ENCODE measurements around the gene MRPS21.

Gene MRPS21

DNA sequence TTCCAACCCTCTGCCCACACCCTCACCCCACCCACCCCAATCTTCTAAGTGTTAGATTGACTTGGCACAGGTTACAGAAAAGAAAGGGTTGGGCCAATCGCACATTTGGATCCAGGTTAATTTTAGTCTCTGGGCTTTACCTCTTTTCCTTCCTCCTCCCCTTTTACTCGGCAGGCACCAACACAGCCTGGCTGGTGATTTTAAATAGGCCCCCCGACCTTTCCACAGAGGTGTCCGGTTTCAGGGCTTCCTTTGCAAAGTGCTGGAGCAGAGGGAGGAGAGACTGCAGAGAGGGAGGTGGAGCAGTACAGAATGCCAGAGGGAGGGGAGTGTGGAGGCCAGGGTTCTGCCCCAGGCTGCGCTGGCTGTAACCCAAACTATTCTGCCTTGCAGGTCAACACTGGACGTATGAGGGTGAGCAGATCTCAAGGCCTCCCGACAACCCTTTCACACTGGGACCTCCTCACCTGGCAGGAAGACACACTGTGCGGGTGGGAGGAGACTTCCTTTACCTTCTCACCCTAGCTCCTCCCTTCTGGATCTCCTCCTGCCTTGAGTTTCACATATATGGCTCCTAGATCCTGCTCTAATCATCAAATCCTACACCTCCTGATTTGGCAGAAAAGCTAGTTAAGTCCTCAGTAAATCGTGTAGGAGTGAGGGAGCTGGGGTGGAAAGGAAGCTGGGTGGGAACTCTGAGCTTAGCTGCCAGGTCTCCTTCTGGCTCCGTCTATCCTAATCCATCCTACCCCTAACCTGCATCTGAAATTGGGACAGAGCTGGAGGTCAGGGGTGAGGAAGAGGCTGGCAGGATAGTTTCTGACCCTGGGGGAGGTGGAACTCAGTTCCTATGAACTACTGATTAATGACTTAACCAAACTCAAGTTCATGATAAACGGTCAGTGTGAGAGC is 33.6 kb upstream of the MRPS21 start:
- H3K27ac ChIP-seq: peak overlapping the region; percentile 34
- TF ChIP-seq, protein P1, sequence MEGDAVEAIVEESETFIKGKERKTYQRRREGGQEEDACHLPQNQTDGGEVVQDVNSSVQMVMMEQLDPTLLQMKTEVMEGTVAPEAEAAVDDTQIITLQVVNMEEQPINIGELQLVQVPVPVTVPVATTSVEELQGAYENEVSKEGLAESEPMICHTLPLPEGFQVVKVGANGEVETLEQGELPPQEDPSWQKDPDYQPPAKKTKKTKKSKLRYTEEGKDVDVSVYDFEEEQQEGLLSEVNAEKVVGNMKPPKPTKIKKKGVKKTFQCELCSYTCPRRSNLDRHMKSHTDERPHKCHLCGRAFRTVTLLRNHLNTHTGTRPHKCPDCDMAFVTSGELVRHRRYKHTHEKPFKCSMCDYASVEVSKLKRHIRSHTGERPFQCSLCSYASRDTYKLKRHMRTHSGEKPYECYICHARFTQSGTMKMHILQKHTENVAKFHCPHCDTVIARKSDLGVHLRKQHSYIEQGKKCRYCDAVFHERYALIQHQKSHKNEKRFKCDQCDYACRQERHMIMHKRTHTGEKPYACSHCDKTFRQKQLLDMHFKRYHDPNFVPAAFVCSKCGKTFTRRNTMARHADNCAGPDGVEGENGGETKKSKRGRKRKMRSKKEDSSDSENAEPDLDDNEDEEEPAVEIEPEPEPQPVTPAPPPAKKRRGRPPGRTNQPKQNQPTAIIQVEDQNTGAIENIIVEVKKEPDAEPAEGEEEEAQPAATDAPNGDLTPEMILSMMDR (conservative IDR thresholded peaks at IDR 0.05): no peak

DNA sequence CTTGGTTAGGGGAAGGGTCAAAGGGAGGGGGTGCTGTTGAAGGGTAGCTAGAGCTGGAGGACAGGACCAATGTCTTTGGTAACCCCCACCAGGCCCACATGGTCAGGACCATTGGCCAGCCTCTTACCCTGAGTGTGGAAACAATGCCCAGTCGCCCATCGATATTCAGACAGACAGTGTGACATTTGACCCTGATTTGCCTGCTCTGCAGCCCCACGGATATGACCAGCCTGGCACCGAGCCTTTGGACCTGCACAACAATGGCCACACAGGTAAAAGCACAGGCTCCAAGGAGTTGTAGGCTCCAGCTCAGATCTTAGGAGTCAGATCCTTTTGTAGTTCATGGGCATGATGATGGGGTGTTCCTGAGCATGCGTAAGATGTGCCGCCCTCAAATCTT is 32.3 kb upstream of the MRPS21 start:
- no peak overlapping the region for H3K27ac ChIP-seq
- TF ChIP-seq, protein P1 (conservative IDR thresholded peaks at IDR 0.05): no peak

DNA sequence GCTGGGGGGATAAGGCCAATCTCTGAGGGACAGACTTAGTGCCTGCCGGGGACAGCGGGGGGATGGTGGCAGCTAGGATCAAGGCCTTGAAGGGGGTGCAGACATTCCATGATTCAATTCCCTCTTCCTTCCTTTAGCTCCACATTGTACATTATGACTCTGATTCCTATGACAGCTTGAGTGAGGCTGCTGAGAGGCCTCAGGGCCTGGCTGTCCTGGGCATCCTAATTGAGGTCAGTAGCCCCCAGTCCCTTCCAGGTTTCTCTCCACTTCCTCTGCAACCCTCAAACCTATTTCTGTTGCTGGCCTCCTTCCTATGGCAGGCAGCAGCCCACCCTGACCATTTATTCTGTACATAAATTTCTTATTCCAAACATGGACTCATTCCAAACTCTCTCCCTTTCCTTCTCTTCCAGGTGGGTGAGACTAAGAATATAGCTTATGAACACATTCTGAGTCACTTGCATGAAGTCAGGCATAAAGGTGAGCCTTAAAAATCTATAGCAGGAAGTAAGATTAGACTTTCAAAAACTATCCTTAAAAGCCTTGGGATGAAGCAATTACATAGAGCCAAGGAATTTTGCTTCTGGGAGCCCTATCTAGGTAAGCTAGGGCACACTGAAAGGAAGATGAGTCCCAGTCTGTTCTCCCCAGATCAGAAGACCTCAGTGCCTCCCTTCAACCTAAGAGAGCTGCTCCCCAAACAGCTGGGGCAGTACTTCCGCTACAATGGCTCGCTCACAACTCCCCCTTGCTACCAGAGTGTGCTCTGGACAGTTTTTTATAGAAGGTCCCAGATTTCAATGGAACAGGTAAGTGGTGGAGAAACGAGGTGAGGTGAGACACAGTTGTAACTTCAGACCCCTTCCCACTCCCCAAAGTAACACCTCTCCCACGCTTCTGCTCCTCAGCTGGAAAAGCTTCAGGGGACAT is 31.0 kb upstream of the MRPS21 start:
- TF ChIP-seq, protein P1 (conservative IDR thresholded peaks at IDR 0.05): no peak
- H3K27ac ChIP-seq: no peak overlapping the region

DNA sequence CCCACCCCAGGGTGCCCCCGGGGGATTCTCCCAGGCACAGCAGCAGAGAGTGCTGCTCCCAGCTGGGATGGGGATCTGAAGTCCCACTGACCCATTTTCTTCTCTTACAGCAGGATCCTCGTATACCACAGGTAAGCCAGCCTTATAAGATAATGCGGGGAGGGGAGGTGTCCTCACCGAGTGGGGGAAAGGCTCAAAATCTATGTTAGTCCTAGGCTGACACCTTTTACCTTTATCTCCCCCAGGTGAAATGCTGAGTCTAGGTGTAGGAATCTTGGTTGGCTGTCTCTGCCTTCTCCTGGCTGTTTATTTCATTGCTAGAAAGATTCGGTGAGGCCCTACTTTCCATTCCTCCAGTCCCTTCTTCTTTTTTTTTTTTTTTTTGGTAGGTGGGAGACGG is 30.1 kb upstream of the MRPS21 start:
- no peak overlapping the region for H3K27ac ChIP-seq
- TF ChIP-seq, protein P1 (conservative IDR thresholded peaks at IDR 0.05): no peak

DNA sequence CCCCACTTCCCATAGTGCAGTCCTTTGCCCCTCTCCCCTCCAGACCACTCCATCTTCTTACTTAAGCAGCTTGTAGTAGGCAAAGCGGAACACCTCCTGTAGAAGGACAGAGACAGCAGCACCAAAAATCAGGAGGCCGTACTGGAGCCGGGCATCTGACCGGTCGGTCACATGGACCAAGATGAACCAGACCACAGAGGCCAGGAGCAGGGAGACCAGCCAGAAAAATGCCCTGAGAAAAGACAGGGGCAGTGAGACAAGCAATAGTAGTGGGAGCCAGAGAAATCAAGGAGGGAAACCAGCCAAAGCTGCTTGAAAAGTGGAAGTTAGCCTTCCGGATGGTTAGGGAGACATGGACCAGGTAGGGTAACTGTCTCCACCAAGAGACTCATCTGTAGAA is 25.8 kb upstream of the MRPS21 start:
- H3K27ac ChIP-seq: peak overlapping the region; percentile 87
- TF ChIP-seq, protein P1 (conservative IDR thresholded peaks at IDR 0.05): no peak

DNA sequence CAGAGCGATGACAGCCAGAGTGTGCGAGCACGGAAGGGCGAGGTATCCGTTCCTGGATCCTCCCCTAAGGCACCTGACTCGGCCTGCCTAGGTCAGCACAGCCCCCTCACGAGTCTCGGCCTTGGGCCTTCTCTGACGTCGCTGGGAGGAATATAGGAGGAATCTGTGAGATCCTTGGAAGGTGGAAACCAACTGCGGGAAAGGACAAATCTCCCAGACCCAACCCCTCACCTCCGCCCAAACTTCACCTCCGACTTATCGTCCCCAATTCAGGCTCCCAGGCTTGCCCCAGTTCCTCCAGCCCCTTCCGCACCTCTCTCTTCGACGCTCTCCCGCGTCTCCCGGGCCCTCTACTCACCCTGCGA is 25.3 kb upstream of the MRPS21 start:
- peak overlapping the region; percentile 87 for H3K27ac ChIP-seq
- TF ChIP-seq, protein P1 (conservative IDR thresholded peaks at IDR 0.05): no peak
